Peyer's patch (tissue), 4 donors: ENCODE results near the gene ZBTB6. TPM values are rescaled to one million over a fixed set of nuclear protein-coding genes. Genes with fewer than 3 reads are reported as not detected.

Experiments used
- DNase-seq, 3 donors: peaks; one replicate each; pipeline ENCODE4 v3.0.0-alpha.2; 2017 to 2019
- H3K27ac ChIP-seq, 4 donors: fragments of 200-600 bp; sonication (generic); one replicate each; pipeline ENCODE4 v1.5.1; 2016 to 2019
- H3K27me3 ChIP-seq, 2 donors: fragments of 200-600 bp; sonication (generic); one replicate each; pipeline ENCODE4 v1.5.1; 2019
- H3K36me3 ChIP-seq, 3 donors: fragments of 200-600 bp; sonication (generic); one replicate each; pipeline ENCODE4 v1.5.1; 2016 to 2019
- H3K4me1 ChIP-seq, 4 donors: fragments of 200-600 bp; sonication (generic); one replicate each; pipeline ENCODE4 v1.5.1; 2016 to 2019
- H3K4me3 ChIP-seq, 4 donors: fragments of 200-600 bp; sonication (generic); 1 replicate in 3 of 4; 2 replicates in 1 of 4; pipeline ENCODE4 v1.5.1; 2016 to 2019; ENCODE audit warnings: mild to moderate bottlenecking in 1 of 4
- H3K9me3 ChIP-seq, 4 donors: fragments of 200-600 bp; sonication (generic); one replicate each; pipeline ENCODE4 v1.5.1; 2016 to 2019; ENCODE audit warnings: mild to moderate bottlenecking in 1 of 4
- POLR2A ChIP-seq, 2 donors: fragments of 450-650 bp; IDR thresholded peaks; one replicate each; pipeline ENCODE4 v1.5.1; 2017; ENCODE audit warnings: antibody characterized with exemption in 2 of 2, mild to moderate bottlenecking in 2 of 2, moderate library complexity in 2 of 2
- total RNA-seq, 4 donors: library from RNA; depleted of rRNA; stranded (reverse); fragments of >200 nt; gene quantifications; one replicate each; pipeline ENCODE4 v1.1.0, GENCODE V29; 2016
- TF ChIP-seq, protein P1 (sequence below), 6 experiments: fragments of 450-650 bp in 4 of 6; fragments of 200-600 bp in 2 of 6; sonication (generic) in 1 of 6; IDR thresholded peaks; one replicate each; pipeline ENCODE4 v1.5.1; 2017 to 2019; ENCODE audit warnings: antibody characterized with exemption in 6 of 6, mild to moderate bottlenecking in 3 of 6, moderate library complexity in 1 of 6

Gene ZBTB6, protein sequence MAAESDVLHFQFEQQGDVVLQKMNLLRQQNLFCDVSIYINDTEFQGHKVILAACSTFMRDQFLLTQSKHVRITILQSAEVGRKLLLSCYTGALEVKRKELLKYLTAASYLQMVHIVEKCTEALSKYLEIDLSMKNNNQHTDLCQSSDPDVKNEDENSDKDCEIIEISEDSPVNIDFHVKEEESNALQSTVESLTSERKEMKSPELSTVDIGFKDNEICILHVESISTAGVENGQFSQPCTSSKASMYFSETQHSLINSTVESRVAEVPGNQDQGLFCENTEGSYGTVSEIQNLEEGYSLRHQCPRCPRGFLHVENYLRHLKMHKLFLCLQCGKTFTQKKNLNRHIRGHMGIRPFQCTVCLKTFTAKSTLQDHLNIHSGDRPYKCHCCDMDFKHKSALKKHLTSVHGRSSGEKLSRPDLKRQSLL
- total RNA-seq: 10 to 100 TPM in 1 of 4 donors, 1 to 10 TPM in 3; 5.6 to 14.9 (median 7.7) TPM

DNA sequence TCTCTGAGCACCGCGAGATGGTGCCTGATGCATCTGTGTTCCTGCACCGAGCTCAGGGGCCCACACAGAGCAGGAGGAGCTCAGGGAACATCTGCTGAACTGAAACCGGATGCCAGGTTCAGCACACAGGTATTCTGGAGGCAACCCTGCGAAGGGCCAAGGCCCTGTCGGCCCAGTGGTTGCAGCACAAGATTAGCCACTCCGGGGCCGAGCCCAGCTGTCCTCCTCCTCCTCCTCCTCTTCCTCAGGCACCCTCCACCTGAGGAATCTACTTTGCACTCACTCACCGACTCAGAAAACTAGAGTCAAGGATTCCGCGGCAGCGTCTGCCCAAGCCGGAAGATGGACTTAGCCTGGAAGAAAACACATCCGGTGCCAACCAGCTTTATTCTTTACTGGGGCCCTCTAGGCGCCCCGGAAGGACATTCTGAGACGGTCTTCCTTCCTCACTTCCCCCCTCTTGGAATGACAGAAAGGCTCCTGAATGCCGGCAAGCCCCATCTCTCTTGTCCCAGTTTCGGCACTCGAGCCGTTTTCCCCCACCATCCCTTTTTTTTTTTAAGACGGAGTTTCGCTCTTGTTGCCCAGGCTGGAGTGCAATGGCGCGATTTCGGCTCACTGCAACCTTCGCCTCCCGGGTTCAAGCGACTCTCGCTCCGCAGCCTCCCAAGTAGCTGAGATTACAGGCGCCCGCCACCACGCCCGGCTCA is at the start of gene ZBTB6:
Gene ZBTB6 (minus strand): TSS at position 360 of the 710 bp plus-strand sequence. CDS start 1,251 bp downstream, outside the sequence.
- peak; percentile 36 for TF ChIP-seq POLR2A (IDR thresholded peaks at IDR 0.05)
- TF ChIP-seq, protein P1, sequence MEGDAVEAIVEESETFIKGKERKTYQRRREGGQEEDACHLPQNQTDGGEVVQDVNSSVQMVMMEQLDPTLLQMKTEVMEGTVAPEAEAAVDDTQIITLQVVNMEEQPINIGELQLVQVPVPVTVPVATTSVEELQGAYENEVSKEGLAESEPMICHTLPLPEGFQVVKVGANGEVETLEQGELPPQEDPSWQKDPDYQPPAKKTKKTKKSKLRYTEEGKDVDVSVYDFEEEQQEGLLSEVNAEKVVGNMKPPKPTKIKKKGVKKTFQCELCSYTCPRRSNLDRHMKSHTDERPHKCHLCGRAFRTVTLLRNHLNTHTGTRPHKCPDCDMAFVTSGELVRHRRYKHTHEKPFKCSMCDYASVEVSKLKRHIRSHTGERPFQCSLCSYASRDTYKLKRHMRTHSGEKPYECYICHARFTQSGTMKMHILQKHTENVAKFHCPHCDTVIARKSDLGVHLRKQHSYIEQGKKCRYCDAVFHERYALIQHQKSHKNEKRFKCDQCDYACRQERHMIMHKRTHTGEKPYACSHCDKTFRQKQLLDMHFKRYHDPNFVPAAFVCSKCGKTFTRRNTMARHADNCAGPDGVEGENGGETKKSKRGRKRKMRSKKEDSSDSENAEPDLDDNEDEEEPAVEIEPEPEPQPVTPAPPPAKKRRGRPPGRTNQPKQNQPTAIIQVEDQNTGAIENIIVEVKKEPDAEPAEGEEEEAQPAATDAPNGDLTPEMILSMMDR (IDR thresholded peaks at IDR 0.05): no peak
- Histone ChIP-seq H3K4me1 (peaks cover 0 to 13% (median 4%) of the 10 kb centered on the region in 4 donors), H3K36me3 (peaks cover 0 to 23% (median 0%) of the 10 kb centered on the region in 3 donors), H3K4me3 (peak within 1 kb of the TSS; percentile 51 to 80 (median 63)), H3K27ac (peak within 1 kb of the TSS; percentile 70 to 84 (median 82)), H3K27me3 (no peaks in the 10 kb centered on the region), H3K9me3 (no peaks in the 10 kb centered on the region)
- peak; percentile 75 to 87 (median 77) for DNase-seq

DNA sequence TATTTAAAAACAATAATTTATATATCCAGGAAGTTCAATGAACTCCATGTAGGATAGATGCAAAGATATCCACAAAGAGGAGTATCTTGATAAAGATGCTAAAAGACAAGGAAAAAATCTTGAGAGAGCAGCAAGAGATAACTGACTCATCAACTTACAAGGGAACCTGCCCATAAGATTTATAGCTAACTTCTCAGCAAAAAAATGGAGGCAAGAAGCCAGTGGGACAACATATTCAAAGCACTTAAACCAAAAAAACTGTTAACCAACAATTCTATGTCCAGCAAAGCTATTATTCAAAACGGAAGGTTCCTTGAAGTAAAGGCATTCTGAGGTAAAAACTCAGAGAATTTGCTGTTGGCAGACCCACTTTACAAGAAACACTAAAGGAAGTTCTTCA is 48.0 kb upstream of the ZBTB6 start:
- Histone ChIP-seq H3K36me3 (peaks cover 0 to 12% (median 0%) of the 10 kb centered on the region in 3 donors), H3K27ac (no peak overlapping the region), H3K4me1 (no peaks in the 10 kb centered on the region), H3K27me3 (no peaks in the 10 kb centered on the region), H3K4me3 (no peak overlapping the region), H3K9me3 (no peaks in the 10 kb centered on the region)
- TF ChIP-seq, protein P1 (IDR thresholded peaks at IDR 0.05): no peak
- no peak for TF ChIP-seq POLR2A (IDR thresholded peaks at IDR 0.05)
- DNase-seq: no peak

DNA sequence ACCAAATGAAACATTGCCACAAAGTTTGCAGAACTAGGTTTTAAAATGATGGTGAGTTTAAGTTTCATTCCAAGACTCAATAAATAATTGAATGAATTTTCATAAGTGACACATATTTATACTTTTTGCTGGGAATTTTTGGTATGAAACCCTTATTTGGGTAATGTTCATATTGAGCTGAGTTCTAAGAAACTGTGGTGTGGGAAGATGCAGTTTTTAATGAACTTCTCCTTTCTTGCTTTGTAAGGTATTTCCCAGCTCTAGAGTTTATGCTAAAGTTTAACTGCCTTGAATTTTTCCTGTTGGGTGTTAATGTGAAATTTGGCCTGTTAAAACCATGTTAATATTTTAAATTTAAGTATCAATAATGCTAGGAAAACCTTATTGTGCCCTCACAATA is 42.8 kb upstream of the ZBTB6 start:
- Histone ChIP-seq H3K36me3 (peaks cover 0 to 7% (median 0%) of the 10 kb centered on the region in 3 donors), H3K4me1 (peaks cover 0 to 5% (median 0%) of the 10 kb centered on the region in 4 donors), H3K4me3 (no peak overlapping the region), H3K27ac (no peak overlapping the region), H3K27me3 (no peaks in the 10 kb centered on the region), H3K9me3 (no peaks in the 10 kb centered on the region)
- no peak for DNase-seq
- TF ChIP-seq, protein P1 (IDR thresholded peaks at IDR 0.05): no peak
- no peak for TF ChIP-seq POLR2A (IDR thresholded peaks at IDR 0.05)

DNA sequence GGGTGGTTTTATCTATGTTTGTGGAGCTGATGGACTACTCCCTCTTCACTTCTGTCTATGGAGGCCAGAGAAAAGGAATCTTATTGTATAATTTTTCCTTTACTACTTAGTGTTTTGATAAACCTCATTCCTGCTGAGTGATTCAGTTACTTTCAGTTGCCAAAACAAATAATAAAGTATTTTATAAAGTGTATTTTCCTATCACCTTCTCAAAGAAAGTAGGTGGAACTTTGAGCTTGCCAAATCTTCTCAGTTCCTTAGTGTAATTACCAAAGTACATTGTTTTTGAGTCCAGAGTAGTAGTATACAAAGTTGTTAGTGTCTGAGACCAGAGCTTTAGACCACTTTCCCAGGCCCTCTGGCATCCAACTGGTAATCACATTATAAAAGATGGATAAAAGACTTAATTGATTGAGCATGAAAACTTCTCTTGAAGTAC is 41.1 kb upstream of the ZBTB6 start:
- no peaks in the 10 kb centered on the region for H3K9me3 ChIP-seq
- H3K4me3 ChIP-seq: no peak overlapping the region
- DNase-seq: no peak
- H3K4me1 ChIP-seq: peaks cover 0 to 5% (median 0%) of the 10 kb centered on the region in 4 donors
- H3K36me3 ChIP-seq: peaks cover 0 to 4% (median 0%) of the 10 kb centered on the region in 3 donors
- TF ChIP-seq, protein P1 (IDR thresholded peaks at IDR 0.05): no peak
- TF ChIP-seq POLR2A (IDR thresholded peaks at IDR 0.05): no peak
- no peaks in the 10 kb centered on the region for H3K27me3 ChIP-seq
- no peak overlapping the region for H3K27ac ChIP-seq

DNA sequence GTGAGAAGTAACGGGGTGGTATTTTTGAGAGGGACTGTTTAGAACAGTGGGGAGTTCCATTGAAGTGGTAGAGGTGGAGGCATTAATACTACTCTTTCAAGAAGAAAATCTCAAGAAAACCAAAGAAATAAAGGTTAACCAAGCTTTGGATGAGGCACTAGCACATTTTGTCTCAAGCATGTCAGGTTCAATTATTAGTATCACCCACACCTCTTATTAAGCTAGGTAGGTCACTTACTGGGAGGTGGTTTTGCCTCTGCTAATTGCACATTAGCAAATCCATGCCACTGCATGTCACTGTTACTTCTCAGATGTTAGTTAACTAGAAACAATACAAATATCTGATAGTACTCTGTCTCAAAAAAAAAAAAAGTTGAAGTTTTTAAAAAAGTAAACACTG is 37.9 kb upstream of the ZBTB6 start:
- Histone ChIP-seq H3K4me3 (no peak overlapping the region), H3K36me3 (no peaks in the 10 kb centered on the region), H3K27ac (no peak overlapping the region), H3K4me1 (peaks cover 0 to 24% (median 0%) of the 10 kb centered on the region in 4 donors), H3K27me3 (no peaks in the 10 kb centered on the region), H3K9me3 (no peaks in the 10 kb centered on the region)
- no peak for TF ChIP-seq POLR2A (IDR thresholded peaks at IDR 0.05)
- TF ChIP-seq, protein P1 (IDR thresholded peaks at IDR 0.05): no peak
- no peak for DNase-seq
